ENCODE data around the gene GDPD5. TPM values are rescaled to one million over a fixed set of nuclear protein-coding genes. Genes with fewer than 3 reads are reported as not detected.

Gene GDPD5
- total and polyA plus RNA-seq, 2 donors (not counting 3 experiments of a cell fraction or from before 2014, with no cell fraction given), result 60.2 to 79.2 TPM

DNA sequence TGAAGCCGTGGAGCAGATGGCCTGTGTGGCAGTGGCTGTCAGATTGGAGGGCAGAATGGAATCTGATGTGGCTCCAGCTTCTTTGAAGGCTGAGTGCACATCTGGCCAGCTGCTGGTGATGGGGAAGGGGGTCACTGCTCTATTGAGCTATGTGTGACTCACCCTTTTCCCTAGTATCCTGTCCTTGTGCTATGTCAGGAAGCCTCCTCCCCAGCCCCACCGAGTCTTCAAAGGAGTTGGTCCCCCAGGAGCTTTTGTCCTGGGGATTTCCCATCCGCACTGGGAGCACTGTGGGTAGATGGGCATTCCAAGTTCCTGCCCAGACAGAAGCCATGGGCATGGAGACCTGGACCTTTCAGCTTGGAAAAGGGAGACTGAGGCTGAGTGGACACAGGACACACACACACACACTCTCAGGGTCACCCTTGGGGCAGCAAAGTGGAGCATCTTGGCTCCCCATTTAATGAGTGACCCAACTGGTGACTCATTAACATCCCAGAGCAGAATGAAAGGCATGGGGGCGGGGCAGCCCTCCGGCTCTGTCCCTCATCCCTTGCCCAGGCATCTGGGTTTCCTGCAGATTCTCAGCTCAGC is 39.6 kb upstream of the GDPD5 start:
- peak overlapping the region; percentile 90 for H3K4me2 ChIP-seq (ENCODE audit: insufficient read depth, low read length)
- H3K36me3 ChIP-seq (ENCODE audit: control insufficient read depth in 2 of 2, extremely low read depth in 1 of 2, insufficient read depth in 2 of 2, low read length in 2 of 2), result peaks cover 12 to 35% of the 10 kb centered on the region in 2 experiments
- DNase-seq (ENCODE audit: low read depth, low spot score) (peak; percentile 73), FAIRE-seq (peak; percentile 91)
- H3K4me3 ChIP-seq (replicated peaks in 1 of 3; ENCODE audit: insufficient read depth in 1 of 3, low read depth in 1 of 3, low read length in 3 of 3), result no peak overlapping the region
- H2AFZ ChIP-seq (ENCODE audit: low read depth, low read length), result no peak overlapping the region
- BruUV-seq (replicated peaks), result no TSS peak
- H3K79me2 ChIP-seq (ENCODE audit: control insufficient read depth, insufficient read depth, low read length), result peaks cover 63% of the 10 kb centered on the region
- ChIA-PET POLR2A (interaction anchor here (1.8 to 2.9 kb wide), 2 partner anchors 10 to 12 kb away, joined by 9 to 23 read pairs; no protein-coding TSS in a partner anchor), CTCF (interaction anchor here (1.0 to 8.6 kb wide), 8 partner anchors 11 to 157 kb away, joined by 3 to 107 read pairs (median 12); no protein-coding TSS in a partner anchor)
- TF ChIP-seq MYC (IDR thresholded peaks at IDR 0.05; ENCODE audit: low read depth, low read length) (no peak), JUN (IDR thresholded peaks at IDR 0.05; ENCODE audit: borderline replicate concordance, insufficient read depth, insufficient read length, low read depth) (peak; percentile 50), GATA2 (IDR thresholded peaks at IDR 0.05; ENCODE audit: insufficient read depth, insufficient read length, low read depth, low read length) (no peak), POLR2AphosphoS5 (IDR thresholded peaks at IDR 0.05; ENCODE audit: insufficient read depth, low read depth, low read length) (peak; percentile 58), FOS (IDR thresholded peaks at IDR 0.05; ENCODE audit: borderline replicate concordance, insufficient read depth, low read length) (peak; percentile 87), EZH2 (IDR thresholded peaks at IDR 0.05; ENCODE audit: borderline replicate concordance, low read depth, low read length, severe bottlenecking) (no peak), POLR2A (IDR thresholded peaks at IDR 0.05; ENCODE audit: low read depth, low read length) (no peak)
- TF ChIP-seq, protein P1, sequence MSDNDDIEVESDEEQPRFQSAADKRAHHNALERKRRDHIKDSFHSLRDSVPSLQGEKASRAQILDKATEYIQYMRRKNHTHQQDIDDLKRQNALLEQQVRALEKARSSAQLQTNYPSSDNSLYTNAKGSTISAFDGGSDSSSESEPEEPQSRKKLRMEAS (IDR thresholded peaks at IDR 0.05; ENCODE audit: insufficient read depth, insufficient read length), result no peak
- TF ChIP-seq, protein P2, sequence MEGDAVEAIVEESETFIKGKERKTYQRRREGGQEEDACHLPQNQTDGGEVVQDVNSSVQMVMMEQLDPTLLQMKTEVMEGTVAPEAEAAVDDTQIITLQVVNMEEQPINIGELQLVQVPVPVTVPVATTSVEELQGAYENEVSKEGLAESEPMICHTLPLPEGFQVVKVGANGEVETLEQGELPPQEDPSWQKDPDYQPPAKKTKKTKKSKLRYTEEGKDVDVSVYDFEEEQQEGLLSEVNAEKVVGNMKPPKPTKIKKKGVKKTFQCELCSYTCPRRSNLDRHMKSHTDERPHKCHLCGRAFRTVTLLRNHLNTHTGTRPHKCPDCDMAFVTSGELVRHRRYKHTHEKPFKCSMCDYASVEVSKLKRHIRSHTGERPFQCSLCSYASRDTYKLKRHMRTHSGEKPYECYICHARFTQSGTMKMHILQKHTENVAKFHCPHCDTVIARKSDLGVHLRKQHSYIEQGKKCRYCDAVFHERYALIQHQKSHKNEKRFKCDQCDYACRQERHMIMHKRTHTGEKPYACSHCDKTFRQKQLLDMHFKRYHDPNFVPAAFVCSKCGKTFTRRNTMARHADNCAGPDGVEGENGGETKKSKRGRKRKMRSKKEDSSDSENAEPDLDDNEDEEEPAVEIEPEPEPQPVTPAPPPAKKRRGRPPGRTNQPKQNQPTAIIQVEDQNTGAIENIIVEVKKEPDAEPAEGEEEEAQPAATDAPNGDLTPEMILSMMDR (IDR thresholded peaks at IDR 0.05; ENCODE audit: extremely low read depth in 1 of 2, insufficient read depth in 1 of 2, low read depth in 1 of 2, low read length in 2 of 2), result no peak
- H3K27me3 ChIP-seq (ENCODE audit: control insufficient read depth in 2 of 2, insufficient read depth in 2 of 2, low read length in 2 of 2), result no peaks in the 10 kb centered on the region
- dilution Hi-C loops (cut with MboI; ENCODE audit: extremely low pct_ligation_motif_present, low sequenced_read_pairs) (no loop called here), intact Hi-C loops (cut with micrococcal nuclease) (loop anchor here (1.0 kb wide), 1 partner anchor 17 kb away; no protein-coding TSS in a partner anchor)
- H3K9ac ChIP-seq (replicated peaks; ENCODE audit: extremely low read depth, insufficient read depth, low read length), result peak overlapping the region; percentile 2
- peak overlapping the region; percentile 92 for H3K27ac ChIP-seq (ENCODE audit: insufficient read depth, low read depth, low read length)
- no peaks in the 10 kb centered on the region for H3K9me3 ChIP-seq (replicated peaks; ENCODE audit: control insufficient read depth, insufficient read depth, low read length)
- peaks cover 33% of the 10 kb centered on the region for H3K4me1 ChIP-seq (ENCODE audit: control insufficient read depth, extremely low read depth, insufficient read depth, low read length)
- H3K9me1 ChIP-seq (replicated peaks; ENCODE audit: control insufficient read depth, extremely low read depth, insufficient read depth, low read length), result no peaks in the 10 kb centered on the region
- no peaks in the 10 kb centered on the region for H4K20me1 ChIP-seq (replicated peaks; ENCODE audit: control insufficient read depth, extremely low read depth, insufficient read depth, low read length)

All from endothelial cell of umbilical vein (primary cell).